Liver (tissue), 9 donors: Measurements from ENCODE around the gene ATP2C2. TPM values are rescaled to one million over a fixed set of nuclear protein-coding genes. Genes with fewer than 3 reads are reported as not detected.

Experiments used
- DNase-seq: peaks from one replicate; pipeline ENCODE4 v3.0.0-alpha.2; 2017; ENCODE audit warnings: low spot score
- H3K27ac ChIP-seq, 2 donors: one replicate each; pipeline ENCODE4 v1.7.0; 2013; ENCODE audit warnings: inconsistent platforms in 2 of 2, low read length in 2 of 2, control low read depth in 1 of 2, low read depth in 1 of 2, mild to moderate bottlenecking in 1 of 2
- H3K27me3 ChIP-seq, 4 donors: one replicate each; pipeline versions ENCODE4 v1.6.1 to v1.7.0; 2013; ENCODE audit warnings: low read length in 3 of 4, inconsistent platforms in 1 of 4, mild to moderate bottlenecking in 1 of 4, moderate library complexity in 1 of 4; ENCODE audit not compliant: control insufficient read depth in 4 of 4, insufficient read depth in 4 of 4
- H3K36me3 ChIP-seq, 4 donors: one replicate each; pipeline versions ENCODE4 v1.6.1 to v1.7.0; 2013; ENCODE audit warnings: low read length in 3 of 4, mild to moderate bottlenecking in 3 of 4, low read depth in 1 of 4, moderate library complexity in 1 of 4; ENCODE audit not compliant: control insufficient read depth in 4 of 4, insufficient read depth in 3 of 4
- H3K4me1 ChIP-seq, 4 donors: one replicate each; pipeline versions ENCODE4 v1.6.1 to v1.7.0; 2013; ENCODE audit warnings: low read length in 3 of 4, mild to moderate bottlenecking in 3 of 4, moderate library complexity in 1 of 4; ENCODE audit not compliant: control insufficient read depth in 4 of 4, insufficient read depth in 4 of 4
- H3K4me3 ChIP-seq, 3 donors: one replicate each; pipeline versions ENCODE4 v1.6.1 to v1.7.0; 2013; ENCODE audit warnings: low read length in 3 of 3, control low read depth in 1 of 3, low read depth in 1 of 3, mild to moderate bottlenecking in 1 of 3
- H3K9ac ChIP-seq, 2 donors: one replicate each; pipeline ENCODE4 v1.7.0; 2013; ENCODE audit warnings: low read length in 2 of 2, mild to moderate bottlenecking in 2 of 2, moderate library complexity in 2 of 2, control low read depth in 1 of 2, low read depth in 1 of 2
- H3K9me3 ChIP-seq, 4 donors: one replicate each; pipeline versions ENCODE4 v1.6.1 to v1.7.0; 2013; ENCODE audit warnings: low read length in 3 of 4; ENCODE audit not compliant: control insufficient read depth in 4 of 4
- EGR1 ChIP-seq, 2 donors: IDR thresholded peaks; 2 replicates each; pipeline ENCODE4 v1.6.1; 2016 to 2018; ENCODE audit warnings: antibody characterized with exemption in 2 of 2, low read depth in 2 of 2
- FOXA1 ChIP-seq: IDR thresholded peaks from 2 replicates; pipeline ENCODE4 v1.6.1; 2016; ENCODE audit warnings: antibody characterized with exemption
- GABPA ChIP-seq, 2 donors: IDR thresholded peaks in 1 of 2; conservative IDR thresholded peaks in 1 of 2; 2 replicates each; pipeline ENCODE4 v1.6.1; 2016; ENCODE audit warnings: antibody characterized with exemption in 2 of 2, mild to moderate bottlenecking in 1 of 2, moderate library complexity in 1 of 2
- HNF4A ChIP-seq, 2 donors: conservative IDR thresholded peaks; 2 replicates each; pipeline ENCODE4 v1.6.1; 2016; ENCODE audit warnings: antibody characterized with exemption in 2 of 2, mild to moderate bottlenecking in 2 of 2
- HNF4G ChIP-seq: IDR thresholded peaks from 2 replicates; pipeline ENCODE4 v1.6.1; 2016; ENCODE audit warnings: antibody characterized with exemption
- JUND ChIP-seq, 2 donors: IDR thresholded peaks; 2 replicates each; pipeline ENCODE4 v1.6.1; 2016; ENCODE audit warnings: antibody characterized with exemption in 2 of 2
- NR2F2 ChIP-seq: IDR thresholded peaks from 2 replicates; pipeline ENCODE4 v1.6.1; 2016; ENCODE audit warnings: antibody characterized with exemption
- RXRA ChIP-seq, 2 donors: IDR thresholded peaks; 2 replicates each; pipeline ENCODE4 v1.6.1; 2017 to 2018; ENCODE audit warnings: antibody characterized with exemption in 2 of 2, mild to moderate bottlenecking in 1 of 2
- SP1 ChIP-seq: IDR thresholded peaks from 2 replicates; pipeline ENCODE4 v1.6.1; 2018; ENCODE audit warnings: antibody characterized with exemption, mild to moderate bottlenecking
- TAF1 ChIP-seq: conservative IDR thresholded peaks from 2 replicates; pipeline ENCODE4 v1.6.1; 2016; ENCODE audit warnings: antibody characterized with exemption, mild to moderate bottlenecking
- YY1 ChIP-seq: IDR thresholded peaks from 2 replicates; pipeline ENCODE4 v1.6.1; 2016; ENCODE audit warnings: antibody characterized with exemption, mild to moderate bottlenecking
- WGBS: extraction: QIAGEN DNeasy Blood & Tissue Kit; methylation state at CpG from one replicate; pipeline ENCODE4 v1.1.7; 2013; 5-methylcytosine and 5-hydroxymethylcytosine counted together
- polyA plus RNA-seq, 2 donors: library from polyadenylated mRNA; stranded (reverse) in 1 of 2; unstranded in 1 of 2; fragments of 200-250 nt in 1 of 2; fragments of >200 nt in 1 of 2; fragmentation: Nextera tagmentation in 1 of 2; extraction: Ambion mirVana in 1 of 2; gene quantifications; one replicate each; pipeline versions ENCODE4 v1.2.1 to v1.2.3, GENCODE V29; 2013 to 2015
- total RNA-seq, 2 donors: library from RNA; depleted of rRNA; stranded (reverse); fragments of >200 nt; gene quantifications; one replicate each; pipeline ENCODE4 v1.2.3, GENCODE V29; 2014
- TF ChIP-seq, protein P1 (sequence below): IDR thresholded peaks from 2 replicates; pipeline ENCODE4 v1.6.1; 2016; ENCODE audit warnings: antibody characterized with exemption
- TF ChIP-seq, protein P2 (sequence below): IDR thresholded peaks from 2 replicates; pipeline ENCODE4 v1.6.1; 2016; ENCODE audit warnings: antibody characterized with exemption, mild to moderate bottlenecking
- TF ChIP-seq, protein P3 (sequence below): fragments of 150-350 bp; IDR thresholded peaks from 2 replicates; pipeline ENCODE4 v1.5.1; 2017; ENCODE audit warnings: improper control_type of control experiment, low read depth, low read length; ENCODE audit not compliant: missing input control
- TF ChIP-seq, protein P4 (sequence below): IDR thresholded peaks from 2 replicates; pipeline ENCODE4 v1.6.1; 2016; ENCODE audit warnings: antibody characterized with exemption
- donor health status: healthy.
- donor health status: healthy.
- donor health status: healthy.
- donor health status: healthy.
- donor health status: healthy.

ATP2C2 gene
- total and polyA plus RNA-seq, 4 donors: 0.05 to 0.33 (median 0.22) TPM

DNA sequence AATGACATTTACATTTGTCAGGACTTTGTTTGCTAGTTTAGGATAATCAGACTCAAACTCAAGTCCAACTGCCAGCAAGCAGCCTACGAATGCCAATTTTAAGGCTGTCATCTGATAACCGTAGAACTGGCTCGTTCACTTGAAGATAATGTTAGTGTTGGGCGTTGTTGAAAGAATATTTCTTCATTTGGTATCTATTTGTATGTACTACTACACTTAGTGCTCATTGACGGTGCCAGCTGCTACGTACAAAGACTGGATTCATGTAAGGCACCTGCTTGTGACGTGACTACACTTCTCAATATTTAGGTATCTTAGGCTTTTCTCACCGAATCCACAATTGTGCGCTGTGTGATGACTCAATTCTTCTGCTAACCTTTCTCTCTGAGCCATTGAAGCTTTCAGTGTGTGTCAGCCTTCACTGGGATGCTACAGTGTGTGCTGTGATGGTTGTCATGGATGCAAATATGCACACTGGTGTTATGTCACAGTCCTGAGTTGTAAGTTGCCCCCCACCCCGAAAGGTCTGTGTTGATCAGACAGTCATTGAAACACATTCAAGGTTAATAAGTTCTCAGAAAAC lies 5.7 kb downstream of the ATP2C2 start:
- H3K4me1 ChIP-seq: no peaks in the 10 kb centered on the region
- H3K9me3 ChIP-seq: no peaks in the 10 kb centered on the region
- no peak overlapping the region for H3K27ac ChIP-seq
- H3K9ac ChIP-seq: no peak overlapping the region
- DNase-seq: no peak
- peaks cover 0 to 3% (median 0%) of the 10 kb centered on the region in 4 donors for H3K27me3 ChIP-seq
- no peak overlapping the region for H3K4me3 ChIP-seq
- H3K36me3 ChIP-seq: no peaks in the 10 kb centered on the region
- TF ChIP-seq, protein P1, sequence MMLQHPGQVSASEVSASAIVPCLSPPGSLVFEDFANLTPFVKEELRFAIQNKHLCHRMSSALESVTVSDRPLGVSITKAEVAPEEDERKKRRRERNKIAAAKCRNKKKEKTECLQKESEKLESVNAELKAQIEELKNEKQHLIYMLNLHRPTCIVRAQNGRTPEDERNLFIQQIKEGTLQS: no peak
- TF ChIP-seq HNF4G (no peak), SP1 (no peak), RXRA (IDR thresholded peaks at IDR 0.05) (no peak), NR2F2 (no peak), YY1 (no peak)
- TF ChIP-seq, protein P2, sequence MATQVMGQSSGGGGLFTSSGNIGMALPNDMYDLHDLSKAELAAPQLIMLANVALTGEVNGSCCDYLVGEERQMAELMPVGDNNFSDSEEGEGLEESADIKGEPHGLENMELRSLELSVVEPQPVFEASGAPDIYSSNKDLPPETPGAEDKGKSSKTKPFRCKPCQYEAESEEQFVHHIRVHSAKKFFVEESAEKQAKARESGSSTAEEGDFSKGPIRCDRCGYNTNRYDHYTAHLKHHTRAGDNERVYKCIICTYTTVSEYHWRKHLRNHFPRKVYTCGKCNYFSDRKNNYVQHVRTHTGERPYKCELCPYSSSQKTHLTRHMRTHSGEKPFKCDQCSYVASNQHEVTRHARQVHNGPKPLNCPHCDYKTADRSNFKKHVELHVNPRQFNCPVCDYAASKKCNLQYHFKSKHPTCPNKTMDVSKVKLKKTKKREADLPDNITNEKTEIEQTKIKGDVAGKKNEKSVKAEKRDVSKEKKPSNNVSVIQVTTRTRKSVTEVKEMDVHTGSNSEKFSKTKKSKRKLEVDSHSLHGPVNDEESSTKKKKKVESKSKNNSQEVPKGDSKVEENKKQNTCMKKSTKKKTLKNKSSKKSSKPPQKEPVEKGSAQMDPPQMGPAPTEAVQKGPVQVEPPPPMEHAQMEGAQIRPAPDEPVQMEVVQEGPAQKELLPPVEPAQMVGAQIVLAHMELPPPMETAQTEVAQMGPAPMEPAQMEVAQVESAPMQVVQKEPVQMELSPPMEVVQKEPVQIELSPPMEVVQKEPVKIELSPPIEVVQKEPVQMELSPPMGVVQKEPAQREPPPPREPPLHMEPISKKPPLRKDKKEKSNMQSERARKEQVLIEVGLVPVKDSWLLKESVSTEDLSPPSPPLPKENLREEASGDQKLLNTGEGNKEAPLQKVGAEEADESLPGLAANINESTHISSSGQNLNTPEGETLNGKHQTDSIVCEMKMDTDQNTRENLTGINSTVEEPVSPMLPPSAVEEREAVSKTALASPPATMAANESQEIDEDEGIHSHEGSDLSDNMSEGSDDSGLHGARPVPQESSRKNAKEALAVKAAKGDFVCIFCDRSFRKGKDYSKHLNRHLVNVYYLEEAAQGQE: no peak
- TF ChIP-seq, protein P3, sequence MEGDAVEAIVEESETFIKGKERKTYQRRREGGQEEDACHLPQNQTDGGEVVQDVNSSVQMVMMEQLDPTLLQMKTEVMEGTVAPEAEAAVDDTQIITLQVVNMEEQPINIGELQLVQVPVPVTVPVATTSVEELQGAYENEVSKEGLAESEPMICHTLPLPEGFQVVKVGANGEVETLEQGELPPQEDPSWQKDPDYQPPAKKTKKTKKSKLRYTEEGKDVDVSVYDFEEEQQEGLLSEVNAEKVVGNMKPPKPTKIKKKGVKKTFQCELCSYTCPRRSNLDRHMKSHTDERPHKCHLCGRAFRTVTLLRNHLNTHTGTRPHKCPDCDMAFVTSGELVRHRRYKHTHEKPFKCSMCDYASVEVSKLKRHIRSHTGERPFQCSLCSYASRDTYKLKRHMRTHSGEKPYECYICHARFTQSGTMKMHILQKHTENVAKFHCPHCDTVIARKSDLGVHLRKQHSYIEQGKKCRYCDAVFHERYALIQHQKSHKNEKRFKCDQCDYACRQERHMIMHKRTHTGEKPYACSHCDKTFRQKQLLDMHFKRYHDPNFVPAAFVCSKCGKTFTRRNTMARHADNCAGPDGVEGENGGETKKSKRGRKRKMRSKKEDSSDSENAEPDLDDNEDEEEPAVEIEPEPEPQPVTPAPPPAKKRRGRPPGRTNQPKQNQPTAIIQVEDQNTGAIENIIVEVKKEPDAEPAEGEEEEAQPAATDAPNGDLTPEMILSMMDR: no peak
- TF ChIP-seq, protein P4, sequence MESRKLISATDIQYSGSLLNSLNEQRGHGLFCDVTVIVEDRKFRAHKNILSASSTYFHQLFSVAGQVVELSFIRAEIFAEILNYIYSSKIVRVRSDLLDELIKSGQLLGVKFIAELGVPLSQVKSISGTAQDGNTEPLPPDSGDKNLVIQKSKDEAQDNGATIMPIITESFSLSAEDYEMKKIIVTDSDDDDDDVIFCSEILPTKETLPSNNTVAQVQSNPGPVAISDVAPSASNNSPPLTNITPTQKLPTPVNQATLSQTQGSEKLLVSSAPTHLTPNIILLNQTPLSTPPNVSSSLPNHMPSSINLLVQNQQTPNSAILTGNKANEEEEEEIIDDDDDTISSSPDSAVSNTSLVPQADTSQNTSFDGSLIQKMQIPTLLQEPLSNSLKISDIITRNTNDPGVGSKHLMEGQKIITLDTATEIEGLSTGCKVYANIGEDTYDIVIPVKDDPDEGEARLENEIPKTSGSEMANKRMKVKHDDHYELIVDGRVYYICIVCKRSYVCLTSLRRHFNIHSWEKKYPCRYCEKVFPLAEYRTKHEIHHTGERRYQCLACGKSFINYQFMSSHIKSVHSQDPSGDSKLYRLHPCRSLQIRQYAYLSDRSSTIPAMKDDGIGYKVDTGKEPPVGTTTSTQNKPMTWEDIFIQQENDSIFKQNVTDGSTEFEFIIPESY: no peak
- whole genome bisulfite sequencing: 65% methylated on average over 10 of the region's 10 CpGs

DNA sequence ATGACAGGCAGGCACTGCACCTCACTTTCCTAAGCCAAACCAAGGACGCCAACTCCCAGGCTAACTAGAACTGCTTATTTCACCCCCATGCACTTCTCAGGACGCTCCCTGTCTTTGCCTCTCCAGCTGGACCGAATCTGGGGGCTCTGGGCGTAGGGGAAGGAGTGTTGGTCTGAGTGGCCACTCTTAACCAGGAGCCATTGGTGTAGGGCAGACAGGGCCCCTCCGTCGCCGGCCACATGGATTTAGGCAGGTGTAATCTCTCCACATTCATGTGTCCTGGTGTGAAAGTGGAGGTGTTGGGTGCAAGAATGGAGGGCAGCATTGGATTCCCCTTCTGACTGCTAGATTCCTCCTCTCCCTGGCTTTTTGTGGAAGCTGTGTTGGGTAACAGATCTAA lies 9.8 kb downstream of the ATP2C2 start:
- DNase-seq: no peak
- Histone ChIP-seq H3K4me1 (no peaks in the 10 kb centered on the region), H3K27ac (no peak overlapping the region), H3K27me3 (no peaks in the 10 kb centered on the region), H3K9ac (no peak overlapping the region), H3K9me3 (no peaks in the 10 kb centered on the region), H3K4me3 (no peak overlapping the region), H3K36me3 (no peaks in the 10 kb centered on the region)
- WGBS: 75% methylated on average over 7 of the region's 7 CpGs
- TF ChIP-seq TAF1 (no peak), JUND (IDR thresholded peaks at IDR 0.05) (no peak), NR2F2 (no peak), EGR1 (IDR thresholded peaks at IDR 0.05; ENCODE audit: low read depth in 2 of 2) (no peak), HNF4A (conservative IDR thresholded peaks at IDR 0.05) (no peak), FOXA1 (no peak), SP1 (no peak), GABPA (IDR thresholded peaks at IDR 0.05 in 1 of 2, conservative IDR thresholded peaks at IDR 0.05 in 1 of 2) (no peak), YY1 (no peak), HNF4G (no peak), RXRA (IDR thresholded peaks at IDR 0.05) (no peak)
- TF ChIP-seq, protein P4: no peak
- TF ChIP-seq, protein P1: no peak
- TF ChIP-seq, protein P3: no peak
